Measurements from ENCODE around the gene TATDN3. TPM values are rescaled to one million over a fixed set of nuclear protein-coding genes. Genes with fewer than 3 reads are reported as not detected.
A peak's percentile ranks its signal among the peaks of the same experiment; 100 is the strongest.

The TATDN3 gene
- total RNA-seq, 6 donors from 2014 or later = 7.5 to 14.9 (median 11.7) TPM

DNA sequence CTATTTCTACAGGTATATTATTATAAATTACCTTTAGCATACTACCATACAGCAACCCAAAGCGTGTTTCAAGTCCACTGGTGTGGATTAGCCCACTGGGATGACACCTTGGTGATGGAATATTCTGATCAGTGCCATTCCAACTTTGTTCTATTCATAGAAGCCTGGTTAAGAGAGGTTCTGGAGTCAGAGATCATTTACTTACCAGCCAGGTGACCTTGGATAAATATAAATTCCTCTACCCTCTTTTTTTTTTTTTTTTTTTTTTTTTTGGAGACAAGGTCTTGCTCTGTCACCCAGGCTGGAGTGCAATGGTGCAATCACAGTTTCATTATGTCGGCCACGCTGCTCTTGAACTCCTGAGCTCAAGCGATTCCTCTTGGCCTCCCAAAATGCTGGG is 55.9 kb downstream of the TATDN3 start, which contains the start of gene SPATA45:
Gene SPATA45, minus strand, starts transcription at position 101 of the 400 bp plus-strand sequence. CDS start 11,500 bp downstream, outside the sequence.
- Histone ChIP-seq H3K27me3 (no peaks in the 10 kb centered on the region), H3K4me3 (no peak within 1 kb of the TSS), H3K4me1 (no peaks in the 10 kb centered on the region), H3K36me3 (no peaks in the 10 kb centered on the region), H3K9me3 (peaks cover 0 to 5% (median 0%) of the 10 kb centered on the region in 4 donors), H3K27ac (no peak within 1 kb of the TSS)
- ATAC-seq (ENCODE audit: low FRiP score in 2 of 2) (no peak), DNase-seq (no peak)
- no peak for TF ChIP-seq EP300 (IDR thresholded peaks at IDR 0.05)
- TF ChIP-seq POLR2A (IDR thresholded peaks at IDR 0.05) = no peak
- WGBS, 2 donors = 93 to 98% methylated on average over 4 of the region's 4 CpGs

GRCh38 chr1:212852105-212852688 is 60.5 kb downstream of the TATDN3 start:
- no peak for ATAC-seq (ENCODE audit: low FRiP score in 2 of 2)
- Histone ChIP-seq H3K9me3 (no peaks in the 10 kb centered on the region), H3K4me1 (peaks cover 0 to 5% (median 3%) of the 10 kb centered on the region in 4 donors), H3K27ac (no peak overlapping the region), H3K4me3 (no peak overlapping the region), H3K27me3 (no peaks in the 10 kb centered on the region), H3K36me3 (no peaks in the 10 kb centered on the region)
- DNase-seq = no peak
- TF ChIP-seq POLR2AphosphoS5 (IDR thresholded peaks at IDR 0.05) (no peak), EP300 (IDR thresholded peaks at IDR 0.05) (no peak), POLR2A (IDR thresholded peaks at IDR 0.05) (no peak)
- TF ChIP-seq, protein P1, sequence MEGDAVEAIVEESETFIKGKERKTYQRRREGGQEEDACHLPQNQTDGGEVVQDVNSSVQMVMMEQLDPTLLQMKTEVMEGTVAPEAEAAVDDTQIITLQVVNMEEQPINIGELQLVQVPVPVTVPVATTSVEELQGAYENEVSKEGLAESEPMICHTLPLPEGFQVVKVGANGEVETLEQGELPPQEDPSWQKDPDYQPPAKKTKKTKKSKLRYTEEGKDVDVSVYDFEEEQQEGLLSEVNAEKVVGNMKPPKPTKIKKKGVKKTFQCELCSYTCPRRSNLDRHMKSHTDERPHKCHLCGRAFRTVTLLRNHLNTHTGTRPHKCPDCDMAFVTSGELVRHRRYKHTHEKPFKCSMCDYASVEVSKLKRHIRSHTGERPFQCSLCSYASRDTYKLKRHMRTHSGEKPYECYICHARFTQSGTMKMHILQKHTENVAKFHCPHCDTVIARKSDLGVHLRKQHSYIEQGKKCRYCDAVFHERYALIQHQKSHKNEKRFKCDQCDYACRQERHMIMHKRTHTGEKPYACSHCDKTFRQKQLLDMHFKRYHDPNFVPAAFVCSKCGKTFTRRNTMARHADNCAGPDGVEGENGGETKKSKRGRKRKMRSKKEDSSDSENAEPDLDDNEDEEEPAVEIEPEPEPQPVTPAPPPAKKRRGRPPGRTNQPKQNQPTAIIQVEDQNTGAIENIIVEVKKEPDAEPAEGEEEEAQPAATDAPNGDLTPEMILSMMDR (IDR thresholded peaks at IDR 0.05) = no peak
- WGBS, 2 donors = 90 to 96% methylated on average over 5 of the region's 5 CpGs

GRCh38 chr1:212853658-212854057 is 62.0 kb downstream of the TATDN3 start:
- WGBS, 2 donors = 94 to 98% methylated on average over 5 of the region's 5 CpGs
- no peaks in the 10 kb centered on the region for H3K36me3 ChIP-seq
- no peak for DNase-seq
- H3K27me3 ChIP-seq = no peaks in the 10 kb centered on the region
- no peak overlapping the region for H3K4me3 ChIP-seq
- no peak overlapping the region for H3K27ac ChIP-seq
- peaks cover 0 to 8% (median 6%) of the 10 kb centered on the region in 4 donors for H3K4me1 ChIP-seq
- no peaks in the 10 kb centered on the region for H3K9me3 ChIP-seq
- ATAC-seq (ENCODE audit: low FRiP score in 2 of 2) = no peak
- no peak for TF ChIP-seq EP300 (IDR thresholded peaks at IDR 0.05)

DNA sequence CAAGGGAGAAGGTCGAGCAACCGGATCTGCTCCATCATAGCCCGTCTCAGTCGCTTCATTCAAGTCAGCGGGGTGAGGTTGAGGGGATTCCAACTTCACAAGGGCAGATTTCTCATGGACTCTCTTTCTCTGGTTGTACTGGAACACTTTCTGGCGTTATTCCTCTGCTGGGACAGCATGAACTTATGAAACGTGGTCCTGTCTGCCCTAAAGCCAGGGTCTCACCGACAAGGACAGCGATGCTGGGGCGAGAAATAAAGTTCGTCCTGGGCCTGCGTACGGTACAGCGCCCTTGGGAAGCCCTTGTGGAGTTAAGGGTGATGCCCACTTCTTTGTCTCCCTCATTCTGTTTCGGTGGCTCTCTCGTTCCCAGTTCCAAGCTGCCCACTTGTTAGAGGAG is 65.1 kb downstream of the TATDN3 start:
- ATAC-seq (ENCODE audit: low FRiP score in 2 of 2) = no peak
- Histone ChIP-seq H3K4me1 (peaks cover 13 to 33% (median 24%) of the 10 kb centered on the region in 4 donors), H3K4me3 (no peak overlapping the region)

GRCh38 chr1:212857992-212858460 is 66.3 kb downstream of the TATDN3 start, which contains the start of gene FLVCR1:
TSS of gene FLVCR1 (plus strand) at chr1:212858275. CDS start at chr1:212858453, 178 bp downstream.
- Histone ChIP-seq H3K9me3 (no peaks in the 10 kb centered on the region), H3K36me3 (no peaks in the 10 kb centered on the region), H3K27ac (peak within 1 kb of the TSS; percentile 82 to 95 (median 88)), H3K4me1 (peaks cover 13 to 39% (median 25%) of the 10 kb centered on the region in 4 donors), H3K4me3 (peak within 1 kb of the TSS; percentile 68 to 99 (median 96)), H3K27me3 (no peaks in the 10 kb centered on the region)
- 0 to 1% methylated on average over 2 to 41 of the region's 54 CpGs for WGBS, 2 donors
- DNase-seq (peak; percentile 98 to 99), ATAC-seq (ENCODE audit: low FRiP score in 2 of 2) (peak; percentile 100)
- peak in 2 of 4 donors; percentile 55 to 79 for TF ChIP-seq POLR2A (IDR thresholded peaks at IDR 0.05)
- TF ChIP-seq POLR2AphosphoS5 (IDR thresholded peaks at IDR 0.05) = peak; percentile 64 to 92
- TF ChIP-seq EP300 (IDR thresholded peaks at IDR 0.05) = peak in 1 of 4 donors; percentile 62
- TF ChIP-seq, protein P1 (IDR thresholded peaks at IDR 0.05) = peak in 2 of 6 experiments; percentile 23 to 24

More for the DNA sequence above, 65.1 kb downstream of the TATDN3 start:
- Histone ChIP-seq H3K36me3 (no peaks in the 10 kb centered on the region), H3K9me3 (no peaks in the 10 kb centered on the region), H3K27me3 (no peaks in the 10 kb centered on the region), H3K27ac (no peak overlapping the region)
- no peak for DNase-seq
- TF ChIP-seq, protein P1 (IDR thresholded peaks at IDR 0.05) = no peak
- TF ChIP-seq EP300 (IDR thresholded peaks at IDR 0.05) = no peak
- no peak for TF ChIP-seq POLR2A (IDR thresholded peaks at IDR 0.05)
- TF ChIP-seq POLR2AphosphoS5 (IDR thresholded peaks at IDR 0.05) = no peak
- 94 to 96% methylated on average over 16 of the region's 16 CpGs for WGBS, 2 donors
